Karpas-422 (cell line): Measurements from ENCODE around the gene SLC37A3. TPM values are rescaled to one million over a fixed set of nuclear protein-coding genes. Genes with fewer than 3 reads are reported as not detected.
"Not testable (repeated sequence)": the region's sequence is repeated elsewhere in the genome, so short reads cannot be mapped to it uniquely, and the experiment has no call there.

ENCODE experiments used
- DNase-seq: peaks from one replicate; pipeline ENCODE4 v3.0.0-alpha.2; 2015
- H2AFZ ChIP-seq: fragments of 200-600 bp; sonication (generic); 2 replicates; pipeline ENCODE4 v1.6.1; 2014; ENCODE audit warnings: antibody characterized with exemption, low read length, mixed read lengths
- H3K27ac ChIP-seq: fragments of 200-600 bp; sonication (generic); 2 replicates; pipeline ENCODE4 v1.5.1; 2014; ENCODE audit warnings: mild to moderate bottlenecking, low read length, moderate library complexity
- H3K27me3 ChIP-seq: fragments of 200-600 bp; sonication (generic); 2 replicates; pipeline ENCODE4 v1.6.1; 2014; ENCODE audit warnings: low read length, mixed read lengths
- H3K36me3 ChIP-seq: fragments of 200-600 bp; sonication (generic); 2 replicates; pipeline ENCODE4 v1.6.1; 2014; ENCODE audit warnings: low read length, mixed read lengths; ENCODE audit not compliant: insufficient read depth
- H3K4me1 ChIP-seq: fragments of 200-600 bp; sonication (generic); 2 replicates; pipeline ENCODE4 v1.6.1; 2014; ENCODE audit warnings: mild to moderate bottlenecking, low read length, mixed read lengths
- H3K4me2 ChIP-seq: fragments of 200-600 bp; sonication (generic); 2 replicates; pipeline ENCODE4 v1.6.1; 2014; ENCODE audit warnings: low read length, low read depth, mild to moderate bottlenecking; ENCODE audit not compliant: poor library complexity, severe bottlenecking
- H3K4me3 ChIP-seq: fragments of 200-600 bp; sonication (generic); 2 replicates; pipeline ENCODE4 v1.5.1; 2014; ENCODE audit warnings: mild to moderate bottlenecking, antibody characterized with exemption, low read length, mixed read lengths
- H3K79me2 ChIP-seq: fragments of 200-600 bp; sonication (generic); 2 replicates; pipeline ENCODE4 v1.6.1; 2014; ENCODE audit warnings: mild to moderate bottlenecking, low read length, mixed read lengths
- H3K9ac ChIP-seq: fragments of 200-600 bp; sonication (generic); 2 replicates; pipeline ENCODE4 v1.6.0; 2014; ENCODE audit warnings: low read length
- H3K9me2 ChIP-seq: fragments of 200-600 bp; sonication (generic), shearing (Covaris generic); replicated peaks from 2 replicates; pipeline ENCODE4 v1.6.0; 2014; ENCODE audit warnings: mild to moderate bottlenecking, low read length, moderate library complexity; ENCODE audit not compliant: insufficient read depth
- H3K9me3 ChIP-seq: fragments of 300-700, 200-600 bp; sonication (generic); 2 replicates; pipeline ENCODE4 v1.6.1; 2014; ENCODE audit warnings: low read length, mixed read lengths
- H4K20me1 ChIP-seq: fragments of 200-600 bp; sonication (generic); 2 replicates; pipeline ENCODE4 v1.6.1; 2014; ENCODE audit warnings: mild to moderate bottlenecking, antibody characterized with exemption, low read length, low read depth; ENCODE audit not compliant: insufficient read depth
- total RNA-seq: library from RNA; depleted of rRNA; stranded (reverse); fragments of >200 nt; shearing (Covaris generic); gene quantifications from 2 replicates; pipeline ENCODE4 v1.2.3, GENCODE V29; 2014; ENCODE audit warnings: low replicate concordance

Gene SLC37A3
- total RNA-seq, 1 experiment from 2014 or later: 4.2 TPM

- DNase-seq: not testable (repeated sequence)
Observed at GRCh38 chr7:140415816-140416215, 17.5 kb upstream of the SLC37A3 start.

GRCh38 chr7:140415361-140415760 lies 17.0 kb upstream of the SLC37A3 start:
- Histone ChIP-seq H3K9me2 (no peaks in the 10 kb centered on the region), H3K4me3 (no peak overlapping the region), H3K79me2 (no peaks in the 10 kb centered on the region), H3K9me3 (no peaks in the 10 kb centered on the region), H3K9ac (no peak overlapping the region), H3K4me1 (no peaks in the 10 kb centered on the region), H3K4me2 (no peak overlapping the region), H2AFZ (no peak overlapping the region), H3K36me3 (no peaks in the 10 kb centered on the region), H4K20me1 (no peaks in the 10 kb centered on the region), H3K27ac (no peak overlapping the region), H3K27me3 (no peaks in the 10 kb centered on the region)
- DNase-seq: no peak

More at GRCh38 chr7:140415816-140416215, 17.5 kb upstream of the SLC37A3 start:
- H3K4me1 ChIP-seq, H3K27me3 ChIP-seq, H3K9ac ChIP-seq, H3K36me3 ChIP-seq, H3K9me2 ChIP-seq, H3K9me3 ChIP-seq, H3K27ac ChIP-seq, H3K4me2 ChIP-seq, H2AFZ ChIP-seq, H4K20me1 ChIP-seq, H3K4me3 ChIP-seq, H3K79me2 ChIP-seq: not testable (repeated sequence)

GRCh38 chr7:140404565-140405065 lies 6.3 kb upstream of the SLC37A3 start:
- H3K27ac ChIP-seq: no peak overlapping the region
- H3K9ac ChIP-seq: 0 out of 2 replicates have a peak overlapping the region, but pooled peaks have one; percentile 16
- H3K9me2 ChIP-seq: no peaks in the 10 kb centered on the region
- H3K79me2 ChIP-seq: no peaks in the 10 kb centered on the region
- H3K27me3 ChIP-seq: no peaks in the 10 kb centered on the region
- H3K4me1 ChIP-seq: peaks cover 9% of the 10 kb centered on the region
- peak overlapping the region; percentile 56; the same call in 1 of the 2 replicates for H3K4me3 ChIP-seq
- no peaks in the 10 kb centered on the region for H3K36me3 ChIP-seq
- H3K9me3 ChIP-seq: no peaks in the 10 kb centered on the region
- DNase-seq: no peak
- peak overlapping the region; percentile 67; the same call in 1 of the 2 replicates for H2AFZ ChIP-seq
- no peaks in the 10 kb centered on the region for H4K20me1 ChIP-seq
- H3K4me2 ChIP-seq: peak overlapping the region; percentile 45

GRCh38 chr7:140403878-140404564 lies 5.7 kb upstream of the SLC37A3 start, which contains the start of gene RAB19:
TSS of gene RAB19 (plus strand) at chr7:140404058. CDS start at chr7:140407647, 3,589 bp downstream.
- Histone ChIP-seq H4K20me1 (0 out of 2 replicates have a peak, but pooled peaks cover under 1% of the 10 kb centered on the region), H3K4me2 (peak within 1 kb of the TSS; percentile 45), H3K36me3 (no peaks in the 10 kb centered on the region), H3K9me2 (no peaks in the 10 kb centered on the region), H2AFZ (peak within 1 kb of the TSS; percentile 67; the same call in 1 of the 2 replicates), H3K9me3 (no peaks in the 10 kb centered on the region), H3K27ac (no peak within 1 kb of the TSS), H3K79me2 (no peaks in the 10 kb centered on the region), H3K4me3 (peak within 1 kb of the TSS; percentile 56; the same call in 1 of the 2 replicates), H3K27me3 (no peaks in the 10 kb centered on the region), H3K9ac (peak within 1 kb of the TSS; percentile 16), H3K4me1 (peaks cover 9% of the 10 kb centered on the region)
- DNase-seq: no peak

- Histone ChIP-seq H3K9ac (no peak overlapping the region), H3K4me1 (peaks cover 15% of the 10 kb centered on the region), H3K4me2 (no peak overlapping the region), H3K9me3 (no peaks in the 10 kb centered on the region), H3K27ac (no peak overlapping the region), H3K9me2 (no peaks in the 10 kb centered on the region), H2AFZ (no peak overlapping the region), H3K27me3 (no peaks in the 10 kb centered on the region), H3K4me3 (no peak overlapping the region), H3K36me3 (no peaks in the 10 kb centered on the region), H3K79me2 (no peaks in the 10 kb centered on the region), H4K20me1 (0 out of 2 replicates have a peak, but pooled peaks cover 3% of the 10 kb centered on the region)
- no peak for DNase-seq
Observed at GRCh38 chr7:140402178-140402835, 4.0 kb upstream of the SLC37A3 start.

GRCh38 chr7:140400381-140400780 lies 2.1 kb upstream of the SLC37A3 start:
- Histone ChIP-seq H3K27ac (no peak overlapping the region), H3K4me1 (peaks cover 15% of the 10 kb centered on the region), H3K27me3 (no peaks in the 10 kb centered on the region), H3K9me2 (no peaks in the 10 kb centered on the region), H3K9me3 (no peaks in the 10 kb centered on the region), H3K4me3 (no peak overlapping the region), H2AFZ (no peak overlapping the region), H3K4me2 (no peak overlapping the region), H3K36me3 (no peaks in the 10 kb centered on the region), H3K9ac (no peak overlapping the region), H3K79me2 (no peaks in the 10 kb centered on the region), H4K20me1 (0 out of 2 replicates have a peak, but pooled peaks cover 3% of the 10 kb centered on the region)
- DNase-seq: no peak

- Histone ChIP-seq H3K9ac (no peak overlapping the region), H3K9me3 (no peaks in the 10 kb centered on the region), H3K27ac (no peak overlapping the region), H4K20me1 (0 out of 2 replicates have a peak, but pooled peaks cover 4% of the 10 kb centered on the region), H3K4me3 (peak overlapping the region; percentile 83; the same call in 1 of the 2 replicates), H3K9me2 (no peaks in the 10 kb centered on the region), H2AFZ (no peak overlapping the region), H3K79me2 (no peaks in the 10 kb centered on the region), H3K4me2 (peak overlapping the region; percentile 91), H3K36me3 (no peaks in the 10 kb centered on the region), H3K4me1 (peaks cover 8% of the 10 kb centered on the region), H3K27me3 (no peaks in the 10 kb centered on the region)
- DNase-seq: no peak
Observed at GRCh38 chr7:140398821-140399220, 491 bp upstream of the SLC37A3 start.

GRCh38 chr7:140393756-140394306 lies 4.5 kb downstream of the SLC37A3 start:
- no peaks in the 10 kb centered on the region for H3K79me2 ChIP-seq
- H3K4me3 ChIP-seq: no peak overlapping the region
- DNase-seq: no peak
- no peak overlapping the region for H3K9ac ChIP-seq
- no peak overlapping the region for H2AFZ ChIP-seq
- H3K4me2 ChIP-seq: no peak overlapping the region
- H3K27me3 ChIP-seq: no peaks in the 10 kb centered on the region
- H3K9me3 ChIP-seq: no peaks in the 10 kb centered on the region
- H3K27ac ChIP-seq: no peak overlapping the region
- no peaks in the 10 kb centered on the region for H3K9me2 ChIP-seq
- peaks cover 29% of the 10 kb centered on the region for H3K4me1 ChIP-seq
- H4K20me1 ChIP-seq: peaks cover 42% of the 10 kb centered on the region
- no peaks in the 10 kb centered on the region for H3K36me3 ChIP-seq
